Suprapubic skin (tissue), 4 donors: ENCODE data around the gene DNAJC18. TPM values are rescaled to one million over a fixed set of nuclear protein-coding genes. Genes with fewer than 3 reads are reported as not detected.
A peak's percentile ranks its signal among the peaks of the same experiment; 100 is the strongest.

Source experiments
- DNase-seq, 2 donors: peaks; one replicate each; pipeline ENCODE4 v3.0.0-alpha.2; 2019; ENCODE audit warnings: low spot score in 2 of 2
- H3K27ac ChIP-seq: fragments of 200-600 bp; sonication (generic); one replicate; pipeline ENCODE4 v1.5.1; 2019
- H3K27me3 ChIP-seq: fragments of 200-600 bp; sonication (generic); one replicate; pipeline ENCODE4 v1.5.1; 2019
- H3K36me3 ChIP-seq: fragments of 200-600 bp; sonication (generic); one replicate; pipeline ENCODE4 v1.5.1; 2019
- H3K4me1 ChIP-seq: fragments of 200-600 bp; sonication (generic); one replicate; pipeline ENCODE4 v1.5.1; 2019
- H3K4me3 ChIP-seq: fragments of 200-600 bp; sonication (generic); one replicate; pipeline ENCODE4 v1.5.1; 2019; ENCODE audit warnings: mild to moderate bottlenecking
- H3K9me3 ChIP-seq: fragments of 200-600 bp; sonication (generic); one replicate; pipeline ENCODE4 v1.5.1; 2019
- EP300 ChIP-seq: sonication (generic); formaldehyde crosslinking; IDR thresholded peaks from one replicate; pipeline ENCODE4 v1.6.1; 2017; ENCODE audit warnings: antibody characterized with exemption
- POLR2A ChIP-seq, 2 donors: fragments of 450-650 bp; IDR thresholded peaks; one replicate each; pipeline ENCODE4 v1.6.1; 2017; ENCODE audit warnings: antibody characterized with exemption in 2 of 2, mild to moderate bottlenecking in 2 of 2, moderate library complexity in 2 of 2
- POLR2AphosphoS5 ChIP-seq, 3 donors: sonication (generic); formaldehyde crosslinking; IDR thresholded peaks; one replicate each; pipeline ENCODE4 v1.6.1; 2017; ENCODE audit warnings: antibody characterized with exemption in 3 of 3
- WGBS: methylation state at CpG from one replicate; pipeline ENCODE4 v1.1.5; 2018; 5-methylcytosine and 5-hydroxymethylcytosine counted together
- total RNA-seq, 4 donors: library from RNA; depleted of rRNA; stranded (reverse); fragments of >200 nt; gene quantifications; one replicate each; pipeline ENCODE4 v1.1.0, GENCODE V29; 2016
- TF ChIP-seq, protein P1 (sequence below), 2 donors: fragments of 200-600 bp in 1 of 2; fragments of 450-650 bp in 1 of 2; sonication (generic) in 1 of 2; IDR thresholded peaks; one replicate each; pipeline ENCODE4 v1.5.1; 2016 to 2019; ENCODE audit warnings: antibody characterized with exemption in 2 of 2, mild to moderate bottlenecking in 1 of 2, moderate library complexity in 1 of 2

The DNAJC18 gene
- total RNA-seq, 4 donors from 2014 or later: 2.2 to 7.2 (median 2.9) TPM

DNA sequence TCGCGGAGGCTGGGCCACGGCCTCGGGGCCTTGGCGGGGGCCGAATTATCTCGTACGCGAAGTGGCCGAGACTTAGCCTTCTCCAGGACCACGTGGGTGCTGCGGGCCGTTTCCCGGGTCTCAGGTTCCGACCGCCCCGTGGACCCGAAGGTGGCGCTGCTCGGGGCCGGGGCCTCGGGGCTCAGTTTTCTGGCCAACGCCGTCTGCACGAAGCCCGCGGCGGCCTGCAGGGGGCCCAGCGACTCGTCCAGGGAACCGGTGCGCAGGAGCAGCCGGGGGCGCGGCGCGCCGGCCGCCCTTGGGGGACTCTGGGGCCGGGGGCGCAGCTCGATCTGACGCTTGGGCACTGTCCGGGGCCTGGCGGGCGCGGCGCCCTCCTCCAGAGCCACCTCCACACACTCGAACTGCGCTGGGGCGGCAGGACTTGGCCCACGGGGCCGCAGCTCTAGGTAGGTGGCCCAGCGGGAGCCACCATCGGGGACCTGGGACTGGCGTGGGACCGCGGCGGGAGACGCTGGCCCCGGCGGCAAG is 45.1 kb downstream of the DNAJC18 start:
- Histone ChIP-seq H3K4me3 (peak overlapping the region; percentile 56), H3K4me1 (peaks cover 43% of the 10 kb centered on the region), H3K9me3 (no peaks in the 10 kb centered on the region), H3K36me3 (no peaks in the 10 kb centered on the region), H3K27ac (no peak overlapping the region), H3K27me3 (peaks cover 25% of the 10 kb centered on the region)
- DNase-seq: peak in 1 of 2 donors; percentile 76
- WGBS: 0% methylated on average over 15 of the region's 62 CpGs
- TF ChIP-seq EP300 (no peak), POLR2AphosphoS5 (IDR thresholded peaks at IDR 0.05) (no peak), POLR2A (IDR thresholded peaks at IDR 0.05) (no peak)
- TF ChIP-seq, protein P1, sequence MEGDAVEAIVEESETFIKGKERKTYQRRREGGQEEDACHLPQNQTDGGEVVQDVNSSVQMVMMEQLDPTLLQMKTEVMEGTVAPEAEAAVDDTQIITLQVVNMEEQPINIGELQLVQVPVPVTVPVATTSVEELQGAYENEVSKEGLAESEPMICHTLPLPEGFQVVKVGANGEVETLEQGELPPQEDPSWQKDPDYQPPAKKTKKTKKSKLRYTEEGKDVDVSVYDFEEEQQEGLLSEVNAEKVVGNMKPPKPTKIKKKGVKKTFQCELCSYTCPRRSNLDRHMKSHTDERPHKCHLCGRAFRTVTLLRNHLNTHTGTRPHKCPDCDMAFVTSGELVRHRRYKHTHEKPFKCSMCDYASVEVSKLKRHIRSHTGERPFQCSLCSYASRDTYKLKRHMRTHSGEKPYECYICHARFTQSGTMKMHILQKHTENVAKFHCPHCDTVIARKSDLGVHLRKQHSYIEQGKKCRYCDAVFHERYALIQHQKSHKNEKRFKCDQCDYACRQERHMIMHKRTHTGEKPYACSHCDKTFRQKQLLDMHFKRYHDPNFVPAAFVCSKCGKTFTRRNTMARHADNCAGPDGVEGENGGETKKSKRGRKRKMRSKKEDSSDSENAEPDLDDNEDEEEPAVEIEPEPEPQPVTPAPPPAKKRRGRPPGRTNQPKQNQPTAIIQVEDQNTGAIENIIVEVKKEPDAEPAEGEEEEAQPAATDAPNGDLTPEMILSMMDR (IDR thresholded peaks at IDR 0.05): no peak

DNA sequence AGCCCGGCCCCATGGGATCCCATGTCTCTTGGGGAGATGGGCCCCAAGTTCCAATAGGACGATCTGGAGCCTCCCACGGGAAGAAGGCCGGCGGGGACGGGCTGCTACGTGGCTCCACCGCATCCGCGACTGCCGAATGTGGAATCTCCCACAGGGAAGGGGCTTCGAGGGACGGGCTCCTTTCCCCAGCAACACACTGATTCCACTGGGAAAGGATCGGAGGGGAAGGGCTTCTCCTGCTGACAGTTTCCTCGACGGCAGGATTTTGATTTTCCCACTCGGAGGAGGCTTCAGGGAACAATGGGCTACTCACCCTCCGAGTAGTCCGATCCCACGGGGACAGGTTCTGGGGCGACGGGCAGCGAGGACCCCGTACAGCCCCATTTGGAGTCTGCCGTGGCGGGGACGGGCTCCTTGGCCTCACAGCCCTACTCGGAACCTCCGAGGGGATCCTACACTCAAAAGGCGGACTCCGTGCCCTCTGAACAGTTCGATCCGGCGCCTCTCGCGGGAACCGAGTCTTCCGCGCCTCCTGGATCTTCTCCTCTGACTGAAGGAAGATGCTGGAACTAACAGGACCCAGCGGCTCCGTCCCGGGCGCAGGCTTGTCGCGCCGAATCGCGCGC is 45.7 kb downstream of the DNAJC18 start:
- WGBS: 40% methylated on average over 1 of the region's 49 CpGs
- TF ChIP-seq POLR2A (IDR thresholded peaks at IDR 0.05): no peak
- TF ChIP-seq, protein P1 (IDR thresholded peaks at IDR 0.05): no peak
- no peak for TF ChIP-seq EP300
- no peak for TF ChIP-seq POLR2AphosphoS5 (IDR thresholded peaks at IDR 0.05)

DNA sequence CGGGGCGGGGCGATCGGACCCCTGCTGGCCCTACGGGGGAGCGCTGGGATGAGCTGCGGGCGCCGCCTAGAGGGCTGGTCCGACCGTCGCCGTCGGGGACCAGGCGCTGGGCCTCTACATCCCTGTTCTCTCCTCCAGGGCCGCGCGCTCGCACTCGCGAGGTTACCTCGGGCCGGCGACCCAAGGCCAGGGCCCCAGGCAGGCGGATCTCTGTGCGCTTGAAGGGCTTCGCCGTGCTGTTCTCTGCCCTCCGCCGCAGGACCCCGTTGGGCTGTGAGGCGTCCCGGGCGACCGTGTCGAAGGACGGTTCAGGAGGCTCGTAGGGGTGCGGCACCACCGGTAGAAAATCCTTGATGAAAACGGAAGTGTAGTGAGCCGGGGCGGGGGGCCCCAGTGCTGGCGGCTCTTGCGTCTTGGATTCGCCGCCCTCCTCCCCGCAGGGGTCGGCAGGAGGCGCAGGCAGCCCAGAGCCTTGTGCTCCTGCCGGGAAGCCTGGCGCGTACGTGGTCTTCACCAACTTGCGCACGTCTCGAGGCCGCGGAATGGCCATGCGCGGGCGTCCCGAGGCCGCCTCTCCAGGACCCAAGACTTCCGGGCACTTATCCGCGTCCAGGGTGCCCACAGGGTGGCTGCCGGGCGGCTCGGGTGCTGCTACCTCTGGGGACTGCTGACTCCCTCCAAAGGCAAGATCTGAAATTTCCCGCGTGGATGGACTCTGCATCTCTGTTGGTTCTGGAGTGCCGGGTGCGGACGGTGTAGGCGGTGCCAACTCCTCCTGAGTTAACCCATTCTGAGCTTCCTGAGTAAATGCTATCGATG is 46.4 kb downstream of the DNAJC18 start:
- DNase-seq: peak in 1 of 2 donors; percentile 81
- TF ChIP-seq POLR2AphosphoS5 (IDR thresholded peaks at IDR 0.05) (no peak), POLR2A (IDR thresholded peaks at IDR 0.05) (no peak)
- TF ChIP-seq, protein P1 (IDR thresholded peaks at IDR 0.05): peak; percentile 3 to 59
- Histone ChIP-seq H3K9me3 (no peaks in the 10 kb centered on the region), H3K4me3 (peak overlapping the region; percentile 56), H3K27me3 (peaks cover 25% of the 10 kb centered on the region), H3K36me3 (no peaks in the 10 kb centered on the region), H3K27ac (no peak overlapping the region), H3K4me1 (peaks cover 50% of the 10 kb centered on the region)
- WGBS: 2% methylated on average over 24 of the region's 77 CpGs

More for the DNA sequence above, 45.7 kb downstream of the DNAJC18 start:
- Histone ChIP-seq H3K9me3 (no peaks in the 10 kb centered on the region), H3K36me3 (no peaks in the 10 kb centered on the region), H3K27me3 (peaks cover 25% of the 10 kb centered on the region), H3K27ac (no peak overlapping the region), H3K4me1 (peaks cover 44% of the 10 kb centered on the region), H3K4me3 (peak overlapping the region; percentile 56)
- peak in 1 of 2 donors; percentile 79 for DNase-seq

- TF ChIP-seq EP300: no peak
- TF ChIP-seq, protein P1 (IDR thresholded peaks at IDR 0.05): peak in 1 of 2 donors; percentile 43
- H3K27ac ChIP-seq: no peak overlapping the region
- H3K4me3 ChIP-seq: peak overlapping the region; percentile 56
- peaks cover 25% of the 10 kb centered on the region for H3K27me3 ChIP-seq
- WGBS: 12% methylated on average over 24 of the region's 36 CpGs
- no peaks in the 10 kb centered on the region for H3K36me3 ChIP-seq
- DNase-seq: no peak
- peaks cover 50% of the 10 kb centered on the region for H3K4me1 ChIP-seq
- H3K9me3 ChIP-seq: no peaks in the 10 kb centered on the region
Measured at GRCh38 chr5:139392324-139392677, 47.0 kb downstream of the DNAJC18 start.
